Measurements from ENCODE around the gene CACNA1I. TPM values are rescaled to one million over a fixed set of nuclear protein-coding genes. Genes with fewer than 3 reads are reported as not detected.

CACNA1I gene
- total RNA-seq, 3 donors from 2014 or later, result 0.19 to 0.41 (median 0.20) TPM

GRCh38 chr22:39567135-39567946, 3.2 kb upstream of the CACNA1I start:
- no peak for DNase-seq
- Histone ChIP-seq H3K4me1 (ENCODE audit: low read depth) (no peaks in the 10 kb centered on the region), H3K9me3 (no peaks in the 10 kb centered on the region), H3K36me3 (ENCODE audit: low read depth) (no peaks in the 10 kb centered on the region), H3K4me3 (no peak overlapping the region)
- intact Hi-C loops (cut with DNase I, micrococcal nuclease), result no loop called here
- peak; percentile 57 for ATAC-seq
- TF ChIP-seq CTCF (IDR thresholded peaks at IDR 0.05), result no peak

- ATAC-seq (no peak), DNase-seq (no peak)
- H3K9me3 ChIP-seq, result no peaks in the 10 kb centered on the region
- no peaks in the 10 kb centered on the region for H3K4me1 ChIP-seq (ENCODE audit: low read depth)
- H3K36me3 ChIP-seq (ENCODE audit: low read depth), result no peaks in the 10 kb centered on the region
- intact Hi-C loops (cut with DNase I, micrococcal nuclease), result no loop called here
- H3K4me3 ChIP-seq, result no peak overlapping the region
- no peak for TF ChIP-seq CTCF (IDR thresholded peaks at IDR 0.05)
Measured at GRCh38 chr22:39568278-39568981, 2.1 kb upstream of the CACNA1I start.

GRCh38 chr22:39569066-39569465, 1.5 kb upstream of the CACNA1I start:
- TF ChIP-seq CTCF (IDR thresholded peaks at IDR 0.05), result no peak
- no peak for DNase-seq
- Histone ChIP-seq H3K4me3 (no peak overlapping the region), H3K4me1 (ENCODE audit: low read depth) (no peaks in the 10 kb centered on the region), H3K9me3 (no peaks in the 10 kb centered on the region), H3K36me3 (ENCODE audit: low read depth) (no peaks in the 10 kb centered on the region)
- intact Hi-C loops (cut with DNase I, micrococcal nuclease), result no loop called here
- no peak for ATAC-seq

GRCh38 chr22:39570226-39570625, 327 bp upstream of the CACNA1I start:
- TF ChIP-seq CTCF (IDR thresholded peaks at IDR 0.05), result no peak
- no peak for ATAC-seq
- Histone ChIP-seq H3K4me3 (no peak overlapping the region), H3K36me3 (ENCODE audit: low read depth) (no peaks in the 10 kb centered on the region), H3K9me3 (no peaks in the 10 kb centered on the region), H3K4me1 (ENCODE audit: low read depth) (no peaks in the 10 kb centered on the region)
- intact Hi-C loops (cut with DNase I, micrococcal nuclease), result no loop called here
- no peak for DNase-seq

- intact Hi-C loops (cut with DNase I, micrococcal nuclease), result no loop called here
- Histone ChIP-seq H3K4me3 (no peak overlapping the region), H3K36me3 (ENCODE audit: low read depth) (no peaks in the 10 kb centered on the region), H3K4me1 (ENCODE audit: low read depth) (no peaks in the 10 kb centered on the region), H3K9me3 (no peaks in the 10 kb centered on the region)
- DNase-seq (no peak), ATAC-seq (no peak)
- TF ChIP-seq CTCF (IDR thresholded peaks at IDR 0.05), result no peak
Measured at GRCh38 chr22:39571538-39571937, 985 bp downstream of the CACNA1I start.

Measured in mucosa of descending colon (tissue), 3 donors.